ENCODE data around the gene MAPK12.
A peak's percentile ranks its signal among the peaks of the same experiment; 100 is the strongest.

The MAPK12 gene

DNA sequence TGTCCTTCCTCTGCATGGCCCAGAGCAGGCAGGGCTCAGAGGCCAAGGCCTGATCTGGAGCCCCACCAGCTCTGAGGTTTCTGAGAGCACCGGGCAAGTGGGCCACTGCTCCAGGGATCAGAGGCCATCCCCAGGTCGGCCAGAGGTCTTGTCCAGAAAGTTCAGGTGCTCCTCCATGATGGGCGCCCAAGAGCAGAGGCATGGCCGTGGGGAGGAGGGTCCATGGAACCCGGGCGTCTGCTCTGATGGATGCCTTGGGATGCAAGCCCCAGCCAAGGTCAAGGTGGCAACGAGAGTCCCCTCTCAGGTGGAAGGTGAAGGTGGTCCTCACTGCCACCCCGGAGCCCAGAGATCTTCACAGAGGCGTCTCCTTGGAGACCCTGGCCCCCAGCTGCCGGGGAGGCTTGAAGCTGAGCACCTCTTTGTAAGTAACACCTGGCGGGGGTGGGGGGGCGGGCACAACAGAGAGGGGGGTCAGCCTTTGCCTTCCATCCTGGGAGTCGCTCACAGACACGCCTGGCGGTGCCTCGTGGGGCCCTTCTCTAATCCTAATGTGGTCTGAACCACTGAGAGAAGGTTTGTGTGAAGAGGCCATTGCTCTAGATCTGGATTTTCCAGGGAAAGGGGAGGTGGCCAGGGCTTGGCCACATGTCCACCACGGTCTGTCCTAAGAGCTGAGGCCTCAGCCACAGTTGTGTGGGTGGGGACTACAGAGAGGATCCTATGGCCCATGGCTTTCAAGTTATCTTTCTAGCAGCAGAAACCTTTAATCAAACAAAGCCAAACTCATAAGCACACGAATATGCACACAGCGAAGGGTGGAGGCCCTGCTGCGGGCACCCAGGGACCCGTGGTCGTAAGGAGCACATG, 8.2 kb downstream of the MAPK12 start:
- Histone ChIP-seq H3K4ac (ENCODE audit: low read length) (no peak overlapping the region), H3K18ac (ENCODE audit: low read length) (no peak overlapping the region), H3K36me3 (replicated peaks in 1 of 2; ENCODE audit: control insufficient read depth in 2 of 2, insufficient read depth in 2 of 2, low read length in 2 of 2) (peaks cover 16 to 55% of the 10 kb centered on the region in 2 donors), H3K14ac (ENCODE audit: low read length) (no peak overlapping the region), H4K8ac (ENCODE audit: low read depth, low read length) (no peak overlapping the region), H3K9me3 (replicated peaks in 1 of 2; ENCODE audit: control insufficient read depth in 2 of 2, insufficient read depth in 1 of 2, low read depth in 1 of 2, low read length in 2 of 2) (no peaks in the 10 kb centered on the region), H3K27me3 (ENCODE audit: control insufficient read depth in 3 of 3, insufficient read depth in 3 of 3, low read depth in 1 of 3, low read length in 3 of 3) (no peaks in the 10 kb centered on the region), H2AFZ (ENCODE audit: low read length) (no peak overlapping the region), H4K91ac (ENCODE audit: low read depth, low read length, poor library complexity) (no peak overlapping the region), H3K4me1 (ENCODE audit: control insufficient read depth in 2 of 2, insufficient read depth in 1 of 2, low read depth in 1 of 2, low read length in 2 of 2) (peaks cover 7 to 16% of the 10 kb centered on the region in 2 donors), H3K4me2 (ENCODE audit: insufficient read depth, low read length, poor library complexity, severe bottlenecking) (no peak overlapping the region), H2BK15ac (ENCODE audit: low read length) (no peak overlapping the region), H3K4me3 (ENCODE audit: low read length in 2 of 2) (no peak overlapping the region), H2BK5ac (ENCODE audit: low read length) (no peak overlapping the region), H2BK12ac (ENCODE audit: low read length) (no peak overlapping the region), H3K27ac (replicated peaks; ENCODE audit: low read length) (no peak overlapping the region), H2AK5ac (ENCODE audit: low read depth, low read length) (peak overlapping the region; percentile 47), H3K79me1 (ENCODE audit: low read depth, low read length) (peaks cover 23% of the 10 kb centered on the region), H3K23ac (ENCODE audit: low read depth, low read length, poor library complexity) (no peak overlapping the region), H3K9ac (ENCODE audit: low read depth, low read length, poor library complexity) (no peak overlapping the region), H2BK120ac (ENCODE audit: low read depth, low read length) (no peak overlapping the region)
- DNase-seq (ENCODE audit: low spot score): no peak
- WGBS, 2 donors (ENCODE audit: extremely low coverage in 2 of 2, insufficient read length in 2 of 2, insufficient replicate concordance in 1 of 2): no CpG with 5 or more reads among the region's 22 CpGs

DNA sequence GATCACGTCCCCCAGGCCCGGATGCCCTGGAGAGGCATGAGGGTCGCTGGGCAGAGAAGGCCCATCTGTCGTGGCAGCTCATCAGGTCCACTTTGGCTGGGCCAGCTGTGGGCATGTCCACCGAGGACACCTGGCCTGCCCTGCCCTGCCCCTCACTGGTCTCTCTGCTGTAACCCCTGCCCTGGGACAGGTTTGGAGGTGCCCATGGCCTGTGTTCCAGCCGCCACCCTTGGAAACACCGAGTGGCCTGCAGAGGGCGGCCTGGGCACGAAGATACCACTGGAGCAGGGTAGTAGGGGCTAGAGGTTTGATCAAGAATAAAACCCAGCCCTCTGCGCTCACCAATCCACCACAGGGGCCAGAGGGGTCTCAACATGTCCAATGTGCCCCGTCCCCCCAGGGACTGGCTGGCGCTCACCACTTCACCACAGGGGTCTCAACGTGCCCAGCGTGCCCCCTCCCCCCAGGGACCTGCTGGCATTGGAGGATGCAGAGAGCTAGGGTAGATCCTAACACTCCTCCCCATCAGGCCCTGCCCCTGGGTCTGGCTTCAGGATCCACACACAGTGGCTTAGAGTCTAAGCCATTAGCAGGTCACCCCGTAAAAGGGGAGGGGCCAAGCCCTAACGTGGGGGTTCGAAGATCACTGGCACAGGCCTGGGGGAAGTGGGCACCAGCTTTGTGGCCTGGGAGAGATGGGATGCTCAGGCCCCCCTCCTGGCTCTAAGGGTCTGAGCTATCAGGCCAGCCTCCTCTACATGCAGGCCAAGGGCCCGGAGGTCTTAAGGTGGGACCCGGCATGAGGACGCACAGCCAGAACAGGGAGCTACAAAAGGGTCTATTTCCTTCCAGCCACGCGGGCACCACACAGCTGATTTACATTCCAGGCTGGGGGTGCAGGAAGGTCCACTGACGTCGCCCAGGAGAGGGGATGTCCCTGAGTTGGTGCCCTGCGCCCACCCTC, 9.1 kb downstream of the MAPK12 start:
- H3K14ac ChIP-seq (ENCODE audit: low read length): peak overlapping the region; percentile 25
- peak overlapping the region; percentile 98 for H3K4me2 ChIP-seq (ENCODE audit: insufficient read depth, low read length, poor library complexity, severe bottlenecking)
- H3K4ac ChIP-seq (ENCODE audit: low read length): no peak overlapping the region
- DNase-seq (ENCODE audit: low spot score): peak; percentile 62
- H2AK5ac ChIP-seq (ENCODE audit: low read depth, low read length): no peak overlapping the region
- H3K4me3 ChIP-seq (ENCODE audit: low read length in 2 of 2): peak overlapping the region in 1 of 2 donors; percentile 35
- H2BK120ac ChIP-seq (ENCODE audit: low read depth, low read length): no peak overlapping the region
- H3K27ac ChIP-seq (replicated peaks; ENCODE audit: low read length): no peak overlapping the region
- peak overlapping the region; percentile 92 for H3K18ac ChIP-seq (ENCODE audit: low read length)
- H2BK5ac ChIP-seq (ENCODE audit: low read length): no peak overlapping the region
- no peak overlapping the region for H2AFZ ChIP-seq (ENCODE audit: low read length)
- peaks cover 13 to 17% of the 10 kb centered on the region in 2 donors for H3K4me1 ChIP-seq (ENCODE audit: control insufficient read depth in 2 of 2, insufficient read depth in 1 of 2, low read depth in 1 of 2, low read length in 2 of 2)
- no peak overlapping the region for H4K91ac ChIP-seq (ENCODE audit: low read depth, low read length, poor library complexity)
- no CpG with 5 or more reads among the region's 25 CpGs for WGBS, 2 donors (ENCODE audit: extremely low coverage in 2 of 2, insufficient read length in 2 of 2, insufficient replicate concordance in 1 of 2)
- peaks cover 21 to 55% of the 10 kb centered on the region in 2 donors for H3K36me3 ChIP-seq (replicated peaks in 1 of 2; ENCODE audit: control insufficient read depth in 2 of 2, insufficient read depth in 2 of 2, low read length in 2 of 2)
- no peak overlapping the region for H2BK15ac ChIP-seq (ENCODE audit: low read length)
- H4K8ac ChIP-seq (ENCODE audit: low read depth, low read length): peak overlapping the region; percentile 29
- H3K27me3 ChIP-seq (ENCODE audit: control insufficient read depth in 3 of 3, insufficient read depth in 3 of 3, low read depth in 1 of 3, low read length in 3 of 3): no peaks in the 10 kb centered on the region
- peaks cover 26% of the 10 kb centered on the region for H3K79me1 ChIP-seq (ENCODE audit: low read depth, low read length)
- no peak overlapping the region for H3K9ac ChIP-seq (ENCODE audit: low read depth, low read length, poor library complexity)
- H3K23ac ChIP-seq (ENCODE audit: low read depth, low read length, poor library complexity): no peak overlapping the region
- H2BK12ac ChIP-seq (ENCODE audit: low read length): peak overlapping the region; percentile 69
- H3K9me3 ChIP-seq (replicated peaks in 1 of 2; ENCODE audit: control insufficient read depth in 2 of 2, insufficient read depth in 1 of 2, low read depth in 1 of 2, low read length in 2 of 2): no peaks in the 10 kb centered on the region

GRCh38 chr22:50251477-50252081, 9.9 kb downstream of the MAPK12 start:
- peak overlapping the region; percentile 72 to 79 for H3K4me3 ChIP-seq (ENCODE audit: low read length in 2 of 2)
- peak overlapping the region; percentile 81 for H2AK5ac ChIP-seq (ENCODE audit: low read depth, low read length)
- H3K9me3 ChIP-seq (replicated peaks in 1 of 2; ENCODE audit: control insufficient read depth in 2 of 2, insufficient read depth in 1 of 2, low read depth in 1 of 2, low read length in 2 of 2): no peaks in the 10 kb centered on the region
- no peak overlapping the region for H2BK15ac ChIP-seq (ENCODE audit: low read length)
- H3K4ac ChIP-seq (ENCODE audit: low read length): no peak overlapping the region
- H4K8ac ChIP-seq (ENCODE audit: low read depth, low read length): peak overlapping the region; percentile 29
- peak overlapping the region; percentile 98 for H3K4me2 ChIP-seq (ENCODE audit: insufficient read depth, low read length, poor library complexity, severe bottlenecking)
- H3K14ac ChIP-seq (ENCODE audit: low read length): peak overlapping the region; percentile 97
- no peak overlapping the region for H2BK120ac ChIP-seq (ENCODE audit: low read depth, low read length)
- H3K36me3 ChIP-seq (replicated peaks in 1 of 2; ENCODE audit: control insufficient read depth in 2 of 2, insufficient read depth in 2 of 2, low read length in 2 of 2): peaks cover 26 to 55% of the 10 kb centered on the region in 2 donors
- peak overlapping the region; percentile 96 for H3K23ac ChIP-seq (ENCODE audit: low read depth, low read length, poor library complexity)
- no peak for DNase-seq (ENCODE audit: low spot score)
- H3K18ac ChIP-seq (ENCODE audit: low read length): peak overlapping the region; percentile 92
- H2BK5ac ChIP-seq (ENCODE audit: low read length): peak overlapping the region; percentile 82
- peaks cover 13 to 17% of the 10 kb centered on the region in 2 donors for H3K4me1 ChIP-seq (ENCODE audit: control insufficient read depth in 2 of 2, insufficient read depth in 1 of 2, low read depth in 1 of 2, low read length in 2 of 2)
- no peak overlapping the region for H4K91ac ChIP-seq (ENCODE audit: low read depth, low read length, poor library complexity)
- H3K27ac ChIP-seq (replicated peaks; ENCODE audit: low read length): peak overlapping the region; percentile 59
- H3K9ac ChIP-seq (ENCODE audit: low read depth, low read length, poor library complexity): peak overlapping the region; percentile 70
- peak overlapping the region; percentile 83 for H2AFZ ChIP-seq (ENCODE audit: low read length)
- no CpG with 5 or more reads among the region's 36 CpGs for WGBS, 2 donors (ENCODE audit: extremely low coverage in 2 of 2, insufficient read length in 2 of 2, insufficient replicate concordance in 1 of 2)
- peak overlapping the region; percentile 73 for H2BK12ac ChIP-seq (ENCODE audit: low read length)
- peaks cover 27% of the 10 kb centered on the region for H3K79me1 ChIP-seq (ENCODE audit: low read depth, low read length)
- H3K27me3 ChIP-seq (ENCODE audit: control insufficient read depth in 3 of 3, insufficient read depth in 3 of 3, low read depth in 1 of 3, low read length in 3 of 3): no peaks in the 10 kb centered on the region

Measured in neuronal stem cell (in vitro differentiated cells).